Measurements from ENCODE around the gene NLGN1. TPM values are rescaled to one million over a fixed set of nuclear protein-coding genes. Genes with fewer than 3 reads are reported as not detected.

The NLGN1 gene
- total RNA-seq, 3 donors from 2014 or later, result 0.43 to 14.3 (median 2.0) TPM

DNA sequence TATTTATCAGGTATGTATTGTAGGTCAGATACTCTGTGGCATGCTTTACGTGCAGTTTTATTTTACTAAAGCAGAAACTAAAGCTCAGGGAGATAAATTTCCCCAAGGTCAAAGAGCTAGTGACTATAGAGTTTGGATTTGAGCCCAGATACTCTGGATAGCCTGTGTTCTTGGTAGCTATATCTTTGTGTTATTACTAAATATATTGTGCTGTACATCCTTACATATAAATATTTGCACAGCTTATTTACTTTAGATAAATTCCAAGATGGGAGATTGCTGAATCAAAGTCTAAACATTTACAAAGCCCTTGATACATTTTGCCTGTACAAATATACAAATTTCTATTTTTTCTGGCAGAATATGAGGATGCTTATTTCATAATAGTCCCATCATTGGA, 800.7 kb downstream of the NLGN1 start:
- Histone ChIP-seq H3K4me1 (ENCODE audit: low read depth) (no peaks in the 10 kb centered on the region), H3K9me3 (no peaks in the 10 kb centered on the region), H3K4me3 (no peak overlapping the region), H3K36me3 (ENCODE audit: low read depth) (no peaks in the 10 kb centered on the region)
- intact Hi-C loops (cut with DNase I, micrococcal nuclease), result no loop called here
- TF ChIP-seq, protein P1, sequence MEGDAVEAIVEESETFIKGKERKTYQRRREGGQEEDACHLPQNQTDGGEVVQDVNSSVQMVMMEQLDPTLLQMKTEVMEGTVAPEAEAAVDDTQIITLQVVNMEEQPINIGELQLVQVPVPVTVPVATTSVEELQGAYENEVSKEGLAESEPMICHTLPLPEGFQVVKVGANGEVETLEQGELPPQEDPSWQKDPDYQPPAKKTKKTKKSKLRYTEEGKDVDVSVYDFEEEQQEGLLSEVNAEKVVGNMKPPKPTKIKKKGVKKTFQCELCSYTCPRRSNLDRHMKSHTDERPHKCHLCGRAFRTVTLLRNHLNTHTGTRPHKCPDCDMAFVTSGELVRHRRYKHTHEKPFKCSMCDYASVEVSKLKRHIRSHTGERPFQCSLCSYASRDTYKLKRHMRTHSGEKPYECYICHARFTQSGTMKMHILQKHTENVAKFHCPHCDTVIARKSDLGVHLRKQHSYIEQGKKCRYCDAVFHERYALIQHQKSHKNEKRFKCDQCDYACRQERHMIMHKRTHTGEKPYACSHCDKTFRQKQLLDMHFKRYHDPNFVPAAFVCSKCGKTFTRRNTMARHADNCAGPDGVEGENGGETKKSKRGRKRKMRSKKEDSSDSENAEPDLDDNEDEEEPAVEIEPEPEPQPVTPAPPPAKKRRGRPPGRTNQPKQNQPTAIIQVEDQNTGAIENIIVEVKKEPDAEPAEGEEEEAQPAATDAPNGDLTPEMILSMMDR (IDR thresholded peaks at IDR 0.05), result no peak
- DNase-seq (no peak), ATAC-seq (no peak)

DNA sequence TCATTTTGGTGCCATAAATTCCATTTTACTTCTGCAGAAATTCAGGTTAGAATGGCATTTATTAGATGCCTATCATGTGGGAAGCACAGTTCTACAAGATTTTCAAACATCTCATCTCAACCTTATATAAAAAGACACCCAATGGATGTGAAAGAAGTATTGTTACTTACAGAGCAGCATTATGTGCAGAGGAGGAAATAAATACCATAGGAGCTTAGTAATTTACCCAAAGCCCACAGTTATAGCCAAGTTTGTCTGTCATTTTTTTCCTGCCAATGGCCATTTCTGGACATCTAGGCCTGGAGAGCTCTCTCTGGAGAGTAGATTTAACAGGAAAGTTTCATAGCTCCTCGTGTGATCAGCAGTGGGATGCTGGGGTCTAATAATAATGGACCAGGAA, 802.2 kb downstream of the NLGN1 start:
- DNase-seq (no peak), ATAC-seq (no peak)
- H3K9me3 ChIP-seq, result no peaks in the 10 kb centered on the region
- TF ChIP-seq, protein P1 (IDR thresholded peaks at IDR 0.05), result no peak
- H3K4me1 ChIP-seq (ENCODE audit: low read depth), result no peaks in the 10 kb centered on the region
- intact Hi-C loops (cut with DNase I, micrococcal nuclease), result no loop called here
- H3K4me3 ChIP-seq, result no peak overlapping the region
- H3K36me3 ChIP-seq (ENCODE audit: low read depth), result no peaks in the 10 kb centered on the region

DNA sequence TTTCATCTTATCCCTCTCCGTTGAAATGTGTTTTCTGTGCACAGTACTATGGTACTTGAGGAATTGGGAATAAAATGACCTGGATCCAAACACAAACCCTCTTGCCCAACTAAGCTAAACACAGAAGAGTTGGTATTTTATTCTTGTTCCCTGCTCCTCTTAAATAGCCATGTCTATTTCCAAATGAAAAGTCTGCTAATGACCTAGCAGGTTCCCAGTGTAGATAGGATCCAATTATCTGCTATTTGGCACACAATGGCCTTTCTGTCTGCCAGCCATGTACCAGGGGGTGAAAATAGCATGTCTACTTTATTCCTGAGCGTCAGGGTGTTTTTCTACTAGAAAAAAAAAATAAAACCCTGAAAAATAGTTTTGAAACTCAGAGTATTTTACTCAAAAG, 804.6 kb downstream of the NLGN1 start:
- Histone ChIP-seq H3K9me3 (no peaks in the 10 kb centered on the region), H3K4me3 (no peak overlapping the region), H3K4me1 (ENCODE audit: low read depth) (no peaks in the 10 kb centered on the region), H3K36me3 (ENCODE audit: low read depth) (no peaks in the 10 kb centered on the region)
- TF ChIP-seq, protein P1 (IDR thresholded peaks at IDR 0.05), result no peak
- DNase-seq, result no peak
- intact Hi-C loops (cut with DNase I, micrococcal nuclease), result no loop called here
- no peak for ATAC-seq

DNA sequence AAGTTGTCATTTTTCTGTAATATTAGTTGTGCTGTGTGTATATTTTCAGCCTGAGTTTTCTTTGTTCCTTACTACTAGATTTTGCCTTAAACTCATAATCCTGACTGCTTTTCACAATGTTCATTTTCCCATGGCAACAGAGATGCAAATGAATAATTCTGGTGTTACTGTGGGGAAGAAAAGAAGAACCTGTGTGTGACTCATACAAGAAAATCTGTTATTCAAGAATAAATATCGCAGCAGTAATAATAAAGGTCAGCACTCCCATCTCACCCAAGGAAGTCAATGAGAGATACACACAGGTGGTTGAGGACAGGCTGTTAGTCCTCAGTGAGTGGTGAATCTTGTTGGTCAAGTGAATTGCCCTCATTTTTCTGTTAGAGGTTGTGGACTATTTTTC, 805.0 kb downstream of the NLGN1 start:
- Histone ChIP-seq H3K9me3 (no peaks in the 10 kb centered on the region), H3K4me1 (ENCODE audit: low read depth) (no peaks in the 10 kb centered on the region), H3K36me3 (ENCODE audit: low read depth) (no peaks in the 10 kb centered on the region), H3K4me3 (no peak overlapping the region)
- intact Hi-C loops (cut with DNase I, micrococcal nuclease), result no loop called here
- DNase-seq, result no peak
- ATAC-seq, result no peak
- TF ChIP-seq, protein P1 (IDR thresholded peaks at IDR 0.05), result no peak

DNA sequence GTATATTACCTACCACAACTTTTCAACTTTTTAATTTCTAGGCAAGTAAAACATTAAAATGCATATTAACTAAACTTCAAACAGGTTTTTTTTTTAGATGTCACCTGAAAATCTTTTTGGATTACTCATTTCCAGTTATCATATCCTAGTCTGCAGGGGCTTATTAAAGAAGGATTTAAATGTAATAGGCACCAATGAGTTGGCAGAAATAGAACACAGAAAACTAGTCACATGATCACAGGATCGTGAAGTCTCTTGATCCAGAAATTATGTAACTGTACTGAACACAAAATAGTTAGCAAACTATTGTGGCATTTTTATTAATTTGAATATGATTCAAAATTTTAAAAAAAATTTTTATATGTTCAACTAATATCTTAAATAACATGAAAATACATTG, 807.2 kb downstream of the NLGN1 start:
- H3K36me3 ChIP-seq (ENCODE audit: low read depth), result no peaks in the 10 kb centered on the region
- DNase-seq (no peak), ATAC-seq (no peak)
- intact Hi-C loops (cut with DNase I, micrococcal nuclease), result no loop called here
- TF ChIP-seq, protein P1 (IDR thresholded peaks at IDR 0.05), result no peak
- H3K9me3 ChIP-seq, result no peaks in the 10 kb centered on the region
- H3K4me1 ChIP-seq (ENCODE audit: low read depth), result no peaks in the 10 kb centered on the region
- no peak overlapping the region for H3K4me3 ChIP-seq

DNA sequence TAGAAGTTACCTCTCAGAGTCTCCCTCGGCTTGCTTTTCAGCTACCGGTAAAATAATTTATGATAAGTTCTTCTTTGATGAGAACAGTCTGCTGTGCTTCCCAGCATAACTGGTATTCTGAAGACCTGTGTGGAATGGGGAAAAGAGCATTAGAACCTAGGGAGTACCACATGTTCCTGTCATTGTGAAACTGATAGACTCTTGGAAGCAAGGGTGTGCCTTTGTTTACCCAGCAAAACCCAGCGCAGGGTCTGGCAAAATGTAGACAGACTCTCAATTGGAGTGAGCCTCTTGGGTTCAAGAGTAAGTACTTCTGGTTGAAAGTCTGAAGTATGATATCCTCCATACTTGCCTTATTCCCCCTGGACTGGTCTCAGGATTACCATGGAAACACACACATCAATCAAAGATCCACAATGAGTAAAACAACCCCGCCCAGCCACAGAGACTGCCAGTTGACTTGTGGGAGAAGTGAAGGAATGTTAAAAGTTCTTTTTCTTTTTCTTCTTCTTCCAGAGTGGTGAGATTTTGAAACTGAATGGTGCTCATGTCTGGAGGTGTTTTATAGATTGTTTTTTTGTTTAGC, 809.2 kb downstream of the NLGN1 start:
- Histone ChIP-seq H3K36me3 (ENCODE audit: low read depth) (no peaks in the 10 kb centered on the region), H3K4me3 (no peak overlapping the region), H3K9me3 (no peaks in the 10 kb centered on the region), H3K4me1 (ENCODE audit: low read depth) (no peaks in the 10 kb centered on the region)
- TF ChIP-seq, protein P1 (IDR thresholded peaks at IDR 0.05), result no peak
- ATAC-seq (no peak), DNase-seq (no peak)
- intact Hi-C loops (cut with DNase I, micrococcal nuclease), result no loop called here
